HS-27A (cell line): ENCODE data around the gene HS3ST3A1.

Experiments
- DNase-seq: peaks from one replicate; pipeline ENCODE4 v3.0.0-alpha.2; 2012; ENCODE audit warnings: low read depth, missing footprints

The HS3ST3A1 gene

DNA sequence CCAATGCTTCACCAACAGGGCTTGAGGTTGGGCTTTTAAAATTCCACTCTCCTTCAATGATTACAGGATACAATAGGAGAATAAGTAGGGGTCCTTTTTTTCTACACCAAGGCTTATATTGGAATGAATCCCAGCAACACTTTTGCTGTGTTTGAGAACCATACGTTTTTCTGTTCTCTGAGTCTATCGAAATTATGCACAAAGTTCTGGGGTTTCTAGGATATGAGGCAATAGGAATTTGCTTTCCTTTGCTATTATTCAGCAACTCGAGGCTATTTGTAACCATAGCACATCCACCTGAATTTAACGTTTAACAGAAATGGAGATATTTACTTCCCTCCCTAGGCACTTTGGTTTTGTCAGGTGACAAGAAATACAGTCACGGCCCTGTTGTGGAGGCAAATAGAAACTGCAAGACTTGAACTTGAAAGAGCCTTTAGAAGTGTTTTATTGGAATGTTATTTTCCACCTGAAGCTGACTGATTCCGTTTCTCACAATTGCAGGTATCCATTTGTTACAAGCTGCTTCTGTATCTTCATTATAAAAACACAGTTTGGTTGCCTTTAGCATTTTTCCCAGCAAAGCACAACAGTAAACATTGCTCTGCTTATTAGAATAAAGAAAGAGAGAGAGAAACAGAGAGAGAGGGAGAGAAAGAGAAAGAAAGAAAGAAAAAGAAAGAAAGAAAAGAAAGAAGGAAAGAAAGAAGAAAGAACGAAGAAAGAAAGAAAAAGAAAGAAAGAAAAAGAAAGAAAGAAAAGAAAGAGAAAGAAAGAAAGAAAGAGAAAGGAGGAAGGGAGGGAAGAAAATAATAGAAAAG is 109.6 kb downstream of the HS3ST3A1 start:
- DNase-seq = no peak

DNA sequence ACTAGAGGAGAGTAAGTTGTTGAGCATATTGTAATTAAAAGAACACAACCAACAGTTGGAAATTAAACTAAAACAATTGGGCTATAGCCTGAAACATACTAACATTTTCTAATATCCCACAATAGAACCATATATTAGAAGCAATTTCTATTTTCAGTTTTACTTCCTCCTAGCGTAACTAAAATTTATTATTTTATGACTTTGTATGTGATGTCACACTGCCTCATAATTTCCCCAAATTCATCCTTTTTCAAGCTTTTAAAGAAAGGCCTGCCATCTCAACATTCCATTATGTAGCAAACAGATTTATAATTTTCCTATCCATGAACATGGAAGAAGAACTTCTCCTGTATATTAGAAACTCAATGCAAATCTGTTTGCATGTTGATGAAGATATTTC is 110.2 kb downstream of the HS3ST3A1 start:
- DNase-seq = no peak

DNA sequence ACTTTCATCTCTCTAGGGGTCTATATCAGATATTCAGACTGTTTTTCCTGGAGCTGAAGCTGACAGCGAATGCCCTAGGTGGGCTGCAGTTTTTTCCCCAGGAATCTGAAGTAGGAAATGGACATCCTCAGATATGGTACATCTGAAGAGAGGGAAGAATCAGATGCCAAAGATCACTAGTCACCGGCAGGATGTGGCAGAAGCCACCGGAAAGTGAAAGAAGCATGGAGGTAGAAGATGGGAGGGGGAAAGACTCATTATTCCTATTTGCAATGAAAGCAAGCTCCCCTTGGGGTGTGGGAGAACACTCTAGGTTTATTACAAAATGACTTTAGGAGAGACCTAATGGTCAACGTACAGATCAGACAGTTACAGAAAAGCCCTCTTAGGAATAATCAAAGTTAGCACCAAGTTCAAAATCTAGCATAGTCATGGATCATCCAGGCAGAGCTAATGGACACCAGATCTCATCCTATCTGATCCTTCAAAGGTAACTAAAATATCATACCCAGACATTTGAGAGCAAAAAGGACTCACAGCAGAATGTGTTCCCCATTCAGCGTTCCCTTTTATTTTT is 110.7 kb downstream of the HS3ST3A1 start:
- no peak for DNase-seq

- no peak for DNase-seq
Measured at GRCh38 chr17:13490427-13490826, 111.3 kb downstream of the HS3ST3A1 start.

DNA sequence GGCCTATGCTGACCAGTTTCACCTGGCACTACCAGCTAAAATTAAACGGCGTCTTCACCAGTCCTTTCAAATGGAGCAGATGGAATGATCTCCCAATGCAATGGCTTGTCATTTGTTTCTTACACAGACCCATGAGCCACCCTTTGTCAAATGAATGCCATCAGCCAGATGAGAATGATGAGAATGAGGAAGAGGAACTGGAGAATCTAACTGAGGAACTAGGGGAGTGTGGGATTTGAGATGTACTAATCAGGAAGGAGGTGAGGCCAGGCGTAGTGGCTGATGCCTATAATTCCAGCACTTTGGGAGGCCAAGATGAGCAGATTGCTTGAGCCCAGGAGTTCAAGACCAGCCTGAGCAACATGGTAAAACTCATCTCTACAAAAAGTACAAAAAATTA is 116.4 kb downstream of the HS3ST3A1 start:
- no peak for DNase-seq

DNA sequence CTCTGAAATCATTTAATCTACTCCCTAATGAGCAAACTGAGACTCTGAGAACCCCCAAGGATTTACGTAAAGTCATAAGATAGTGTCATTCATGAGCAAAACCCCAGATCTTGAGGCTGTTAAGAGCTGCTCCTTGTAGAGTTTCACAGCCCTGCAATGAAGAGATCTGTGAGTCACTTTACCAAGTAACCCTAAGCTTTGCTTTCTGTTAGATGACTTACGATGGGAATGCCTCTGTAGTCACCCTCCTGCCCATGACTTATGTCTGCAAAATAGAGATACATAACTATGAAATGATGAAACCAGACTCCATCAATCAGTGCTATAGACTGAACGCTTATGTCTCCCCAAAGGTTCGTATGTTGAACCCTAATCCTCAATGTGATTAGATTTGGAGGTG is 117.7 kb downstream of the HS3ST3A1 start:
- no peak for DNase-seq

DNA sequence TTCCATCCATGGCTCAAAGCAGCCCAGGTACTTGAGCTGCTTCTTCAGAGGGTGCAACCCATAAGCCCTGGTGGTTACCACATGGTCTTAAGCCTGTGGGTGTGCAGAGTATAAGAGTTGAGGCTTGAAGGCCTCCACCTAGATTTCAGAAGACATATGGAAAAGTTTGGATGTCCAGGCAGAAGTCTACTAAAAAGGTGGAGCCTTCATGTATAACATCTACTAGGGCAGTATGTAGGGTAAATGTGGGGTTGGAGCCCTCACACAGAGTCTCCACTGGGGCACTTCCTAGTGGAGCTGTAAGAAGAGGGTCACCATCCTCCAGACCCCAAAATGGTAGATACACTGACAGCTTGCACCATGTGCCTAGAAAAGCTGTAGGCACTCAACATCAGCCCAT is 120.9 kb downstream of the HS3ST3A1 start:
- DNase-seq = no peak

DNA sequence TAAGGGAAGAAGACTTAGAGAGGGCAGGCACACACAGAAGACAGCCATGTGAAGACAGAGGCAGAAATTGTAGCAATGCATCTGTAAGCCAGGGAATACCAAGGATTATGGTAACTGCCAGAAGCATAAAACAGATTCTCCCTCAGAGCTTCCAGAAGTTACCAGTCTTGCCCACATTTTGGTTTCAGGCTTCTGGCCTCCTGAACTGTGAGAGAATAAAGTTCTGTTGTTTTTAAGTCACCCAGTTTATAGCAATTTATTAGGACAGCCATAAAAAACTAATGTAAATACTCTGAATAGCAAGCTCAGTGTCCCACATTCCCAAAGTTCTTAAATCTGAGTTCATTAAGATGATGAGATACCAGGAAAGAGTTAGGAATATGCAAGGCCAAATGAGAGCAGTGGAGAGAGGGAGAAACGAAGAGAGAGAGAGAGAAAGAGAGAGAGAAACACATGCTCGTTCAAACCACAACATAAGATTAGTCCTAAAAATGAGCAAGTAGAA is 123.4 kb downstream of the HS3ST3A1 start:
- no peak for DNase-seq

DNA sequence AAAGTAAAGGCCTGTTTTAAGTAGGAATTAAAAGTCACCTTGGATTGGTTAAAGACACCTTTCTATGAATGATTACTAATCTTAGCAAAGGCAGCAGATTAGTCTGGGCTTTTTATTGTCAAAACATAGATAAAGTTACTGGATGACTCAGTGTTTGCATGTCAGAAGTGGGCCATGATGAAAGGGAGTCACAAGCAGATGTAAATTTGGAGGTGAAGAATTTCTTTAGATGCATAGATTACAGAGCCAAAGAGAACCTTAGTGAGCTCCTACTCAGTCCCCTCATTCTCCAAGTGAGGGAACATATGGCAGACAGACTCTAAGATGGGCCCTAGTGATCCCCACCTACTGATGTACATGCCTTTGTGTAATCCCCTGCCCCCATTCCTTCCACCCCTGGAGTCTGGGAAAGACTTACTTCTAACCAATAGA is 124.5 kb downstream of the HS3ST3A1 start:
- DNase-seq = no peak

DNA sequence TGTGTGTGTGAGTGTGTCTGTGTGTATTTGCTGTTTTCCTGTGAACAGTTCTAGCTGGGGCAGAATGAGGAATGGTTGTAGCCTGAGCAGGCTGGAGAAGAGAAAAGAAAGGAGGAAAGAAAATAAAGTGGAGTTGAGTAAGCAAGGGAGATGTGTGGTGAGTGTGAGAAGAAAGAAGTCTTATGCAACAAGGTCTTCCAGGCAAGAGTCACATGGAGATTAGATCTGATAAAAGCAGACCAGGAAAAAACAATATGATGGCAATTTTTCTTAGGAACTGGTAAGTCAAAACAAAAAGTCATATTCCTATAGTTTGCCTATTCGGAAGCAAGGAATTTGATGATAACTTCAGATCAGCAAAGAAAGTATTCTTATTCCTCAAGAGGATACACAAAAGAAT is 125.0 kb downstream of the HS3ST3A1 start:
- no peak for DNase-seq

DNA sequence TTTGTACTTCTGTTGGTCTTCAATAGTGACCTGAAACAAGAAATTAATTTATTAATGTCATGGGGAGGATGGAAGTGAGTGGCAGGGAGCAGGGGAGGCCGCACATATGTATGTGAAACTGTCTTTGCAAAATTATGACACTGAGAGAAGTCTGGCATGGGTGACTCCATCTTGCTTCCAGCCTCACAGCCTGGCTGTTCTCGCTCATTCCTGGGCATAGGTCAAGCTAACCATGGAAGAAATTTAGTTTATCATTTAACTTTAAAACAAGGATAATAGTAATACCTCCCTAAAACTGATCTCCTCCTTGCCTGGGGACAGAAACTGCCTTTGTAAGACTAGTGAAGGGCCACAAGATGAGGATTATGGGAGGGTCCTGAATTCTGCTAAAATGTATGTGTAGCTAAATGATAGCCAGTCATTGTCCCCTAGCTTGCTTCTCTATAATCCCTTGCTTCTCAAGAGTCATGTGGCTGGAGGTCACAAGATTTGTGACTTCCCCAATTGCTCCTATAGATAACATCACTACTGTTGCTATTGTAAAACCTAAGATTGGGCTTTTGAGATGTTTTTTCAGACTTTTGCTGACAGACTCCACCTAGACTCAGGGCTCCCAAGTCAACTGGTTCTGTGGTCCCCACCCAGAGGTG is 126.0 kb downstream of the HS3ST3A1 start:
- no peak for DNase-seq

- DNase-seq = no peak
Measured at GRCh38 chr17:13474073-13474800, 127.5 kb downstream of the HS3ST3A1 start.

DNA sequence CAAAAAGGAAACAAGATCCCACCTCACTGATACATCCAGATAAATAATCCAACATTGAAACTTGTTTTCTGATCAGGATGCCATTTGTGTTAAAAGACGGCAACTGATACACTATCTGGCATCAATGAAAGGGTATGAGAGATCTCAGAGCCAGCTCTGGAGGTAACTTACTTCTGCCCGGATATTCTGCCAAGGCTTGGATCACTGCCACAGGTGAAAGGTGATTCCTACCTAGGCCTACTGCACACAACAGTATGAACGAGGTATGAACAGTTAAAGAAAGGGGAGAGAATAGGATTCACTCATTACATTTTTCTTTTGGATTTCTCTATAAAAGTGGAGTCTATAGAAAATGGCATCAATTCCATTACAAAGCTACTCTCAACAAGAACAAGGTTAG is 136.1 kb downstream of the HS3ST3A1 start:
- no peak for DNase-seq

- no peak for DNase-seq
Measured at GRCh38 chr17:13462673-13463124, 139.0 kb downstream of the HS3ST3A1 start.

GRCh38 chr17:13462146-13462545 is 139.6 kb downstream of the HS3ST3A1 start:
- DNase-seq = no peak

DNA sequence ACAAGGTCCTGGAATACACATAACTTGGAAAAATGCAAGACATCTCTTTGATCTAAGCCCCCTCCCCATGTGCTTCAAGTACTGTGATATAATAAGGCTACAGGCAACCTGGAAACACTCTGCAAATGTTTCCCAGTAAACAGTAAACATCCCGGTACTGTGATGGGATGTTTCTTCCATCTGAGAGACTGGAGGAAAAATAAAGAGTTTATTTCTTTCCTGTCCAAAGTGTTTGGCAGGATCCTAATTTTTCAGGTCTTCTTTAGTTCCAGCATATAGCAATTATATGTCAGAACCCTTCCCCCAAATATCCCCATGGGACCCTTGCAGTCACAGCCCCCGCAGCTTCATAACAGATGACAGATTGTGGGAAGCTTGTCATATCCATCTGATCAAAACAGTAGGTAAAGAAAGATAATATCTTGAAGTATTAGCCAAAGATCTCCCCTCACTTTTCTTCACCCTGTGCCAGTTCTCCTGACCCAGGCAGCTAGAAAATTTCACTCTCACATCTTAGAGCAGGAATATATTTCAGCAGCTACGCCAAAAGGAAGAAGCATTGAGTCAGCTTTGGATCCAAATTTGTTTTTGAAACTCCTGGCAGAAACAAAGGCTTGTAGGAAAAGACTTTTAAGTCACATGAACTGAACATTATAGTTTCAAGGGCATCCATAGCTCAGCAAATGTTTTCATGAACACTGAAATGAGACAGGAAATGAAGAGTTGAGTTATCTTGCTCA is 141.3 kb downstream of the HS3ST3A1 start:
- DNase-seq = no peak

- DNase-seq = no peak
Measured at GRCh38 chr17:13457783-13458182, 143.9 kb downstream of the HS3ST3A1 start.
